ENCODE data around the gene CHRM2. TPM values are rescaled to one million over a fixed set of nuclear protein-coding genes. Genes with fewer than 3 reads are reported as not detected.

CHRM2 gene
- total RNA-seq, 4 donors from 2014 or later = 0.40 to 2.0 TPM; not detected in 2

DNA sequence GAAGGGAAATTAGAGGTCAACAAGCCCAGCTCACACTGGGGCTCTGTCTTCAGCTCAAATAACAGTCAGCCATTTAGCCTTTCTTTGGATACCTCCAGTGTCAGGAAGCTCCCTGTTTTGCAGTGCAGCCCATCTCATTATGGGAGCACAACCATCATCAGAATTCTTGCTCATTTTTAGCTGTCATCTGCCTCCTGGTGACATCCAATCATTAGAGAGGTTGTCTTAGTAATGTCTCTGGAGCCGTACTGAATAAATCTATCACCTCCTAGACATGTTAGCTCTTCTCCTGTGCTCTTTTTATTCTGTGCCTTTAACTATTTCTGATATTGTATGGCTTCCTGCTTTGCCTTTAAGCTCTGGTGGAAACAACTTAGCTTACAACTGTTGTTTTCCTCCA lies 74.5 kb downstream of the CHRM2 start:
- Histone ChIP-seq H3K4me1 (no peaks in the 10 kb centered on the region), H3K4me3 (no peak overlapping the region), H3K36me3 (no peaks in the 10 kb centered on the region), H3K9me3 (peaks cover 0 to 3% (median 0%) of the 10 kb centered on the region in 4 donors), H3K27me3 (no peaks in the 10 kb centered on the region), H3K27ac (no peak overlapping the region)
- TF ChIP-seq, protein P1, sequence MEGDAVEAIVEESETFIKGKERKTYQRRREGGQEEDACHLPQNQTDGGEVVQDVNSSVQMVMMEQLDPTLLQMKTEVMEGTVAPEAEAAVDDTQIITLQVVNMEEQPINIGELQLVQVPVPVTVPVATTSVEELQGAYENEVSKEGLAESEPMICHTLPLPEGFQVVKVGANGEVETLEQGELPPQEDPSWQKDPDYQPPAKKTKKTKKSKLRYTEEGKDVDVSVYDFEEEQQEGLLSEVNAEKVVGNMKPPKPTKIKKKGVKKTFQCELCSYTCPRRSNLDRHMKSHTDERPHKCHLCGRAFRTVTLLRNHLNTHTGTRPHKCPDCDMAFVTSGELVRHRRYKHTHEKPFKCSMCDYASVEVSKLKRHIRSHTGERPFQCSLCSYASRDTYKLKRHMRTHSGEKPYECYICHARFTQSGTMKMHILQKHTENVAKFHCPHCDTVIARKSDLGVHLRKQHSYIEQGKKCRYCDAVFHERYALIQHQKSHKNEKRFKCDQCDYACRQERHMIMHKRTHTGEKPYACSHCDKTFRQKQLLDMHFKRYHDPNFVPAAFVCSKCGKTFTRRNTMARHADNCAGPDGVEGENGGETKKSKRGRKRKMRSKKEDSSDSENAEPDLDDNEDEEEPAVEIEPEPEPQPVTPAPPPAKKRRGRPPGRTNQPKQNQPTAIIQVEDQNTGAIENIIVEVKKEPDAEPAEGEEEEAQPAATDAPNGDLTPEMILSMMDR (IDR thresholded peaks at IDR 0.05) = no peak
- no peak for TF ChIP-seq POLR2A (IDR thresholded peaks at IDR 0.05)
- no peak for DNase-seq

DNA sequence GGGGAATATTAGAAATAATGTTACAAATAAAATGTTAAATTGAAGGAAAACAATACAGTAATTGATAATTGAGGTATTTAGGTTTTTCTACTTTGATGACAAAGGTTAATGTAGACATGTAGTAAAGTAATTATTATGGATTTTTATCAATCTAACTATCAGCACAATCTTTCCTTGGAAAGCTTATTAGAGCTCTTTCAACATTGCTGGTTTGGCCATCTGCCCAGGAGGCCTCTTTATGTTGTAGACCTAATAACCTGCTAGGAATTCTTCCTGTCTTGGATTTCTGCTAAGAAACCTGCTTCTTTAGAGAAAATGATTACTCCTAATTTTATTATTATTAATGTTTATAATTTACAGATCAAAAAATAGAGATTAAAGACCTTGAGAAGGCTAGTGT lies 78.9 kb downstream of the CHRM2 start:
- TF ChIP-seq, protein P1 (IDR thresholded peaks at IDR 0.05) = no peak
- TF ChIP-seq POLR2A (IDR thresholded peaks at IDR 0.05) = no peak
- no peak for DNase-seq
- H3K27ac ChIP-seq = no peak overlapping the region
- no peaks in the 10 kb centered on the region for H3K36me3 ChIP-seq
- peaks cover 0 to 3% (median 0%) of the 10 kb centered on the region in 4 donors for H3K9me3 ChIP-seq
- no peaks in the 10 kb centered on the region for H3K4me1 ChIP-seq
- H3K27me3 ChIP-seq = no peaks in the 10 kb centered on the region
- H3K4me3 ChIP-seq = no peak overlapping the region

DNA sequence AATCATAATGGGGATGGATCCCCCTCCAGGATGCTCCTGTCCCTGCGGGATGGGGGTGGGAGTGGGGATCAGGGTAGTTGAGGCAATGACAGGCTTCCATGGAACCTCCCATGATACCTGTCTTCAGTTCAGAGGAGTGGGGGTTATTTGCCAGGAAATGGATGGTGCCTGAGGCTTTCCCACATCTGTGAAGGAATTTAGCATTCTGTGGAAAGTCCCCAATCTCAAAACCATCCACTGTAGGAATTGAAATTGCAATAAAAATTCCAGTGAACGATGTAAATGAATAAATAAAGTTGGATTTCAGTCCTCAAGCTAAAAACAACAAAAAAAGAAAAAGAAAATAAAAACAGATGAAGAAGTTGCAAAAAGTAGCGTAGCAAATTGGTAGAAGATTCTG lies 81.9 kb downstream of the CHRM2 start:
- DNase-seq = no peak
- H3K27ac ChIP-seq = no peak overlapping the region
- H3K4me1 ChIP-seq = no peaks in the 10 kb centered on the region
- no peak overlapping the region for H3K4me3 ChIP-seq
- no peaks in the 10 kb centered on the region for H3K36me3 ChIP-seq
- no peaks in the 10 kb centered on the region for H3K27me3 ChIP-seq
- TF ChIP-seq, protein P1 (IDR thresholded peaks at IDR 0.05) = no peak
- TF ChIP-seq POLR2A (IDR thresholded peaks at IDR 0.05) = no peak
- no peaks in the 10 kb centered on the region for H3K9me3 ChIP-seq

DNA sequence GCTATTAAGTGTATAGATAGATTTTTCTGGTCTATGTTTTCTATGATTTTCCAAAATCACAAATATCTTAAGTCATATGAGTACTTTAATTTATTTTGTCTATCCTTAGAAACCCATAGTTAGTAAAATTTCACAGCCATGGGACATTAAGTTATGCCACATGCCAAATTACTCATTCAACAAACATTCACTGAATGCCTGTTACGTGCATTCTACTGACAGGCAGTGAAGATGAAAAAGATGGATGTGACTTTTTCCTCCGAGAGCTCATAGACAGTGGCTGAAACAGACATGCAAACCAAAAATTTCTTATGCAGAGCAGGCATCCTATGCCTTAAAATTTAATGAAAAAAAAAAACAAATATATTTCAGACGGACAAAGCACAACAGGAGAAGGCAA lies 84.9 kb downstream of the CHRM2 start:
- Histone ChIP-seq H3K27ac (no peak overlapping the region), H3K36me3 (no peaks in the 10 kb centered on the region), H3K4me3 (no peak overlapping the region), H3K9me3 (no peaks in the 10 kb centered on the region), H3K27me3 (no peaks in the 10 kb centered on the region), H3K4me1 (no peaks in the 10 kb centered on the region)
- TF ChIP-seq POLR2A (IDR thresholded peaks at IDR 0.05) = no peak
- TF ChIP-seq, protein P1 (IDR thresholded peaks at IDR 0.05) = no peak
- no peak for DNase-seq

DNA sequence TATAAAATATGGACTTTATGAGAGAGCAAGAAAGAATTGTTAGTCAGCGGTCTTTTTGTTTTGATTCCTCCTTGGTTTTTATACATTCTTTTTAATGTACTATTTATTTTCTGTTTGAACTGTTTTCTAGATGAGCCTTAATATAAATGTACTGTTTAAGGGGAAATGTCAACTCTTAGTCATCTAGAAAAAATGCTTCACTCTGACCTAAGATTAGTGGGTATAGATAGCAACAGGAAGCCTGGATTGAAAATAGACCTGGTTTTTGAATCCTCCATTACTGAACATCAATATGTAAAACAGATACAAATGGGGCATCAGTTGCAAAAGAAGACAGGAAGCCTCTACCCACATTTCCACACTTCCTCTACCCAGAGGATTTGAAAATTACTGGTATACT lies 87.8 kb downstream of the CHRM2 start:
- no peak for DNase-seq
- no peak overlapping the region for H3K27ac ChIP-seq
- no peaks in the 10 kb centered on the region for H3K4me1 ChIP-seq
- TF ChIP-seq, protein P1 (IDR thresholded peaks at IDR 0.05) = no peak
- no peak for TF ChIP-seq POLR2A (IDR thresholded peaks at IDR 0.05)
- no peak overlapping the region for H3K4me3 ChIP-seq
- H3K36me3 ChIP-seq = no peaks in the 10 kb centered on the region
- no peaks in the 10 kb centered on the region for H3K27me3 ChIP-seq
- H3K9me3 ChIP-seq = no peaks in the 10 kb centered on the region

DNA sequence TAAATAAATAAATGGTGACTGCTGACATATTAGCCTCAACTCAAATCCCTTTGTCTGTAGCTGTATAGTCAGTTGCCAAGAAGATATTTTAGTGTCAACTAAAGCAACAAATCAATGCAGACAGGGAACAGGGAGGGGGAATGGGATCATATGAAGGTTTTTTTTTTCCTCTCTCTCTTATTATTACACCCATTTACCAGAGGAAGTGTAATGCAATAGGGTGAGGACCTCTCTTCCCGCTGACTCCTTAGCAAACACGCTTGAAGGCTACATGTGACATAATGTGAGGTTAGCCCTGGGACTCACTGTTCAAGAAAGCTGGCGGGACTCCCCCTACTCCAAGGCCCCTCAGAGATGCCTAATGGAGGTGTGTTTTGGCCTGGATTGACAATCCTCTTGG lies 88.2 kb downstream of the CHRM2 start:
- Histone ChIP-seq H3K36me3 (no peaks in the 10 kb centered on the region), H3K9me3 (no peaks in the 10 kb centered on the region), H3K4me3 (no peak overlapping the region), H3K27ac (no peak overlapping the region), H3K27me3 (no peaks in the 10 kb centered on the region), H3K4me1 (no peaks in the 10 kb centered on the region)
- TF ChIP-seq, protein P1 (IDR thresholded peaks at IDR 0.05) = no peak
- TF ChIP-seq POLR2A (IDR thresholded peaks at IDR 0.05) = no peak
- DNase-seq = no peak

All from Peyer's patch (tissue), 4 donors.